ENCODE results near the gene SKA1. TPM values are rescaled to one million over a fixed set of nuclear protein-coding genes. Genes with fewer than 3 reads are reported as not detected.
A peak's percentile ranks its signal among the peaks of the same experiment; 100 is the strongest.

SKA1 gene
- polyA plus RNA-seq (2013), result 14.8 and 16.2 TPM in 2 replicates

- no CpG with 5 or more reads among the region's 47 CpGs for WGBS (ENCODE audit: extremely low coverage, insufficient coverage, insufficient read length)
- Histone ChIP-seq H4K8ac (ENCODE audit: low read depth, low read length) (peak within 1 kb of the TSS; percentile 79), H3K27ac (ENCODE audit: low read depth, low read length) (peak within 1 kb of the TSS; percentile 35), H3K9me3 (ENCODE audit: insufficient read depth, low read depth, low read length) (peaks cover 2% of the 10 kb centered on the region), H3K9ac (ENCODE audit: low read length) (peak within 1 kb of the TSS; percentile 71), H2AK5ac (ENCODE audit: low read length) (no peak within 1 kb of the TSS), H2BK12ac (ENCODE audit: low read length) (no peak within 1 kb of the TSS), H3K36me3 (ENCODE audit: control insufficient read depth in 1 of 2, insufficient read depth in 2 of 2, low read length in 2 of 2) (peaks cover 0 to 2% of the 10 kb centered on the region in 2 experiments), H4K91ac (ENCODE audit: low read depth, low read length) (peak within 1 kb of the TSS; percentile 59), H3K18ac (ENCODE audit: low read length) (no peak within 1 kb of the TSS), H3K79me2 (ENCODE audit: control insufficient read depth, insufficient read depth, low read length, poor library complexity) (no peaks in the 10 kb centered on the region), H3K4me2 (ENCODE audit: low read length) (peak within 1 kb of the TSS; percentile 82), H3K14ac (ENCODE audit: low read length) (peak within 1 kb of the TSS; percentile 16), H4K12ac (ENCODE audit: low read depth, low read length) (peak within 1 kb of the TSS; percentile 9), H3K23ac (ENCODE audit: low read length) (no peak within 1 kb of the TSS), H2BK120ac (ENCODE audit: insufficient read depth, low read length, poor library complexity) (no peak within 1 kb of the TSS), H2AFZ (ENCODE audit: insufficient read depth, low read length, poor library complexity) (peak within 1 kb of the TSS; percentile 82), H3K27me3 (ENCODE audit: insufficient read depth, low read length) (no peaks in the 10 kb centered on the region), H2BK5ac (ENCODE audit: low read depth, low read length, poor library complexity) (peak within 1 kb of the TSS; percentile 13), H3K79me1 (ENCODE audit: low read length) (peaks cover 2% of the 10 kb centered on the region), H3K4me1 (ENCODE audit: control insufficient read depth in 1 of 2, insufficient read depth in 2 of 2, low read length in 2 of 2) (no peaks in the 10 kb centered on the region), H3K4me3 (ENCODE audit: low read depth, low read length) (peak within 1 kb of the TSS; percentile 82), H3K4ac (ENCODE audit: low read depth, low read length) (peak within 1 kb of the TSS; percentile 9)
- peak; percentile 95 to 98 for DNase-seq
These were observed at the start of gene SKA1 for GRCh38 chr18:50374753-50375391. Gene SKA1 (plus strand): TSS chr18:50375046. CDS start chr18:50375831, 785 bp downstream.

DNA sequence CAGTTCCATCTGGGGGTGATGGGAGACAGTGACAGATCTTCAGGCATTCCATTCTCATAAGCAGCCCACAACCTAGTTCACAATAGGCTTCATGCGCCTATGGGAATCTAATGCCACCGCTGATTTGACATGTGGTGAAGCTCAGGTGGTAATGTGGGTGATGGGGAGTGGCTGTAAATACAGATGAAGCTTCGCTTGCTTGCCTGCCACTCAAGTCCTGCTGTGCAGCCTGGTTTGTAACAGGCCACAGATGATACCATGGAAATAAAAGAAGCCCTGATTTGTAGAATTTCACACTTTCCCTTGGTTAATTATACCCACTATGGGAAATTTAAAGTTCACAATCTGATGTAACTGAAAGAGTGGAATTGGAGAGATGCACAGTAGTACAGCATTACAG, 46.9 kb upstream of the SKA1 start:
- Histone ChIP-seq H3K79me2 (ENCODE audit: control insufficient read depth, insufficient read depth, low read length, poor library complexity) (no peaks in the 10 kb centered on the region), H2BK5ac (ENCODE audit: low read depth, low read length, poor library complexity) (no peak overlapping the region), H3K14ac (ENCODE audit: low read length) (no peak overlapping the region), H4K12ac (ENCODE audit: low read depth, low read length) (no peak overlapping the region), H3K27me3 (ENCODE audit: insufficient read depth, low read length) (no peaks in the 10 kb centered on the region), H2BK120ac (ENCODE audit: insufficient read depth, low read length, poor library complexity) (no peak overlapping the region), H3K18ac (ENCODE audit: low read length) (no peak overlapping the region), H3K4me1 (ENCODE audit: control insufficient read depth in 1 of 2, insufficient read depth in 2 of 2, low read length in 2 of 2) (no peaks in the 10 kb centered on the region), H3K9me3 (ENCODE audit: insufficient read depth, low read depth, low read length) (no peaks in the 10 kb centered on the region), H3K23ac (ENCODE audit: low read length) (no peak overlapping the region), H3K27ac (ENCODE audit: low read depth, low read length) (no peak overlapping the region), H3K4me3 (ENCODE audit: low read depth, low read length) (no peak overlapping the region), H3K36me3 (ENCODE audit: control insufficient read depth in 1 of 2, insufficient read depth in 2 of 2, low read length in 2 of 2) (no peaks in the 10 kb centered on the region), H3K79me1 (ENCODE audit: low read length) (no peaks in the 10 kb centered on the region), H3K4ac (ENCODE audit: low read depth, low read length) (no peak overlapping the region), H4K91ac (ENCODE audit: low read depth, low read length) (no peak overlapping the region), H2BK12ac (ENCODE audit: low read length) (no peak overlapping the region), H2AFZ (ENCODE audit: insufficient read depth, low read length, poor library complexity) (no peak overlapping the region), H3K9ac (ENCODE audit: low read length) (no peak overlapping the region), H2AK5ac (ENCODE audit: low read length) (no peak overlapping the region), H3K4me2 (ENCODE audit: low read length) (no peak overlapping the region), H4K8ac (ENCODE audit: low read depth, low read length) (no peak overlapping the region)
- DNase-seq, result no peak
- WGBS (ENCODE audit: extremely low coverage, insufficient coverage, insufficient read length), result no CpG with 5 or more reads among the region's 3 CpGs

GRCh38 chr18:50330176-50330575, 44.7 kb upstream of the SKA1 start:
- H4K8ac ChIP-seq (ENCODE audit: low read depth, low read length), result no peak overlapping the region
- no peaks in the 10 kb centered on the region for H3K79me2 ChIP-seq (ENCODE audit: control insufficient read depth, insufficient read depth, low read length, poor library complexity)
- no peak overlapping the region for H3K18ac ChIP-seq (ENCODE audit: low read length)
- no peaks in the 10 kb centered on the region for H3K4me1 ChIP-seq (ENCODE audit: control insufficient read depth in 1 of 2, insufficient read depth in 2 of 2, low read length in 2 of 2)
- H3K4me3 ChIP-seq (ENCODE audit: low read depth, low read length), result no peak overlapping the region
- no peaks in the 10 kb centered on the region for H3K27me3 ChIP-seq (ENCODE audit: insufficient read depth, low read length)
- no peak overlapping the region for H4K12ac ChIP-seq (ENCODE audit: low read depth, low read length)
- H3K79me1 ChIP-seq (ENCODE audit: low read length), result no peaks in the 10 kb centered on the region
- H3K14ac ChIP-seq (ENCODE audit: low read length), result no peak overlapping the region
- H3K23ac ChIP-seq (ENCODE audit: low read length), result no peak overlapping the region
- no peaks in the 10 kb centered on the region for H3K9me3 ChIP-seq (ENCODE audit: insufficient read depth, low read depth, low read length)
- no peak overlapping the region for H2BK120ac ChIP-seq (ENCODE audit: insufficient read depth, low read length, poor library complexity)
- no peak overlapping the region for H3K9ac ChIP-seq (ENCODE audit: low read length)
- no peak overlapping the region for H2AK5ac ChIP-seq (ENCODE audit: low read length)
- H2BK12ac ChIP-seq (ENCODE audit: low read length), result no peak overlapping the region
- no peak for DNase-seq
- no peak overlapping the region for H3K4me2 ChIP-seq (ENCODE audit: low read length)
- H3K36me3 ChIP-seq (ENCODE audit: control insufficient read depth in 1 of 2, insufficient read depth in 2 of 2, low read length in 2 of 2), result no peaks in the 10 kb centered on the region
- no peak overlapping the region for H4K91ac ChIP-seq (ENCODE audit: low read depth, low read length)
- no peak overlapping the region for H2BK5ac ChIP-seq (ENCODE audit: low read depth, low read length, poor library complexity)
- no peak overlapping the region for H2AFZ ChIP-seq (ENCODE audit: insufficient read depth, low read length, poor library complexity)
- no peak overlapping the region for H3K27ac ChIP-seq (ENCODE audit: low read depth, low read length)
- no peak overlapping the region for H3K4ac ChIP-seq (ENCODE audit: low read depth, low read length)

- H3K14ac ChIP-seq (ENCODE audit: low read length), result no peak overlapping the region
- no peaks in the 10 kb centered on the region for H3K79me2 ChIP-seq (ENCODE audit: control insufficient read depth, insufficient read depth, low read length, poor library complexity)
- H3K4me3 ChIP-seq (ENCODE audit: low read depth, low read length), result no peak overlapping the region
- no peak overlapping the region for H3K18ac ChIP-seq (ENCODE audit: low read length)
- no peak overlapping the region for H4K12ac ChIP-seq (ENCODE audit: low read depth, low read length)
- H3K4me2 ChIP-seq (ENCODE audit: low read length), result no peak overlapping the region
- H3K4ac ChIP-seq (ENCODE audit: low read depth, low read length), result no peak overlapping the region
- H3K79me1 ChIP-seq (ENCODE audit: low read length), result no peaks in the 10 kb centered on the region
- H3K27ac ChIP-seq (ENCODE audit: low read depth, low read length), result no peak overlapping the region
- H2AK5ac ChIP-seq (ENCODE audit: low read length), result no peak overlapping the region
- no peak overlapping the region for H4K91ac ChIP-seq (ENCODE audit: low read depth, low read length)
- no peak overlapping the region for H3K9ac ChIP-seq (ENCODE audit: low read length)
- H4K8ac ChIP-seq (ENCODE audit: low read depth, low read length), result no peak overlapping the region
- no CpG with 5 or more reads among the region's 1 CpG for WGBS (ENCODE audit: extremely low coverage, insufficient coverage, insufficient read length)
- no peaks in the 10 kb centered on the region for H3K27me3 ChIP-seq (ENCODE audit: insufficient read depth, low read length)
- no peak overlapping the region for H3K23ac ChIP-seq (ENCODE audit: low read length)
- H3K36me3 ChIP-seq (ENCODE audit: control insufficient read depth in 1 of 2, insufficient read depth in 2 of 2, low read length in 2 of 2), result no peaks in the 10 kb centered on the region
- no peak overlapping the region for H2BK120ac ChIP-seq (ENCODE audit: insufficient read depth, low read length, poor library complexity)
- H3K9me3 ChIP-seq (ENCODE audit: insufficient read depth, low read depth, low read length), result no peaks in the 10 kb centered on the region
- no peak for DNase-seq
- no peak overlapping the region for H2AFZ ChIP-seq (ENCODE audit: insufficient read depth, low read length, poor library complexity)
- no peaks in the 10 kb centered on the region for H3K4me1 ChIP-seq (ENCODE audit: control insufficient read depth in 1 of 2, insufficient read depth in 2 of 2, low read length in 2 of 2)
- no peak overlapping the region for H2BK12ac ChIP-seq (ENCODE audit: low read length)
- H2BK5ac ChIP-seq (ENCODE audit: low read depth, low read length, poor library complexity), result no peak overlapping the region
These were observed 43.2 kb upstream of the SKA1 start for GRCh38 chr18:50331691-50332090.
